GM21786 (cell line): Measurements from ENCODE around the gene PTPRD.

Experiments used
- ATAC-seq: cut with Tn5 transposase; IDR thresholded peaks from one replicate; pipeline ENCODE4 v1.9.1; 2021; ENCODE audit not compliant: unreplicated experiment

Gene PTPRD

GRCh38 chr9:8434621-8435020 lies 2178.2 kb downstream of the PTPRD start:
- ATAC-seq = no peak

GRCh38 chr9:8432224-8432623 lies 2180.6 kb downstream of the PTPRD start:
- no peak for ATAC-seq

GRCh38 chr9:8431505-8431904 lies 2181.3 kb downstream of the PTPRD start:
- ATAC-seq = no peak

DNA sequence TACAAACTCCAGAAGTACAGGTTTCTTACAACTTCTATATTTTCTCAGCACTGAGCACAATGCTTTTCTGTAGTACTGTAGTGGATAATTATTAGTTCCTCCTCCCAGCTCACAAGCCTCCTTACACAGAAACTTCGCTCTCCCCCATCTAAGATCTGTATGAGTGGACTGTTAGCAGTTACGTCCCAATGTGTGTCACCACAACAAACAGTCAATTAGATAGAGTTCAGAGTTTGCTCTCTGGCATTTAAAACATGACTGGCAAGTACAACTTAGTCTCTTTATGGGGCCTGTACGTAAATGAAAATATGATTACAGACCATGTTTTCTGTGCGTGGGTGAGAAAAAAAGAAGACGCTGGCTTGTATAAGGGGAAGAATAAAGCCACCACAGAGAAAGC lies 2181.9 kb downstream of the PTPRD start:
- no peak for ATAC-seq

DNA sequence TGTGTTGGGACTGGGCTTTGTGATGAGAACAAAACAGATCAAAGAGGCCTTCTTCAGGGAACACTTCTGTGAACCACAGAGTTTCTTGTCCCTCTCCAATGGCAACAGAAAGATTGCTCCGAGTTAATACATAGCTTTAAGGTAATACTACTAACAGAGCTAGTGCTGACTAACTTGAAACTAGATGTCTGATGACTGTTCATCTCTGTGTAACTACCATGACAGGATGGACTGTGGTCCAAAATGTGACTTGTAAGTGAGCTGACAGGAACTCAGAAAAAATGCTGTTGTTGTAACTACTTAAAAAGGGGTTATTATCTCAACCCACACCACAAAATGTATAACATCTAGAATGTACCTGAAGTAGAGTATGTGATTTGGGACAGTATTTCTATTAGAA lies 2183.0 kb downstream of the PTPRD start:
- ATAC-seq = no peak

GRCh38 chr9:8429157-8429556 lies 2183.6 kb downstream of the PTPRD start:
- ATAC-seq = no peak

DNA sequence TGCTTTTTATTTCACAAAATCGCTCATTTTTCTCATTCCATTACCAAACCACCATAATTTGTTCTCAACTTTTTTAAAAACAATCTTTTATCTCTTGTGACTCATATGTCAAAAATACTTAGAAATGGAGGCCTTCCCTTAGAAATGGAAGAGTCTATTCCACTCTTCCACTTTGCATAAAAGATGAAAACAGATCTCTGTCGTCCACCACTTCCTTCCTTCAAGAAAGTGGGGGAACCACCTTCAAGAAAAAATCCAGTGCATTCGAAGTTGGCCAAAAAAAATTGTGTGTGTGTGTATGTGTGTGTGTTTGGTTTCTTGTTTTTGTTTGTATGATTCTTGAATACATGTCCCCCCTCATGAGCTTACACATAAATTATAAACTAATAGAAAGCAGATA lies 2184.4 kb downstream of the PTPRD start:
- ATAC-seq = no peak

DNA sequence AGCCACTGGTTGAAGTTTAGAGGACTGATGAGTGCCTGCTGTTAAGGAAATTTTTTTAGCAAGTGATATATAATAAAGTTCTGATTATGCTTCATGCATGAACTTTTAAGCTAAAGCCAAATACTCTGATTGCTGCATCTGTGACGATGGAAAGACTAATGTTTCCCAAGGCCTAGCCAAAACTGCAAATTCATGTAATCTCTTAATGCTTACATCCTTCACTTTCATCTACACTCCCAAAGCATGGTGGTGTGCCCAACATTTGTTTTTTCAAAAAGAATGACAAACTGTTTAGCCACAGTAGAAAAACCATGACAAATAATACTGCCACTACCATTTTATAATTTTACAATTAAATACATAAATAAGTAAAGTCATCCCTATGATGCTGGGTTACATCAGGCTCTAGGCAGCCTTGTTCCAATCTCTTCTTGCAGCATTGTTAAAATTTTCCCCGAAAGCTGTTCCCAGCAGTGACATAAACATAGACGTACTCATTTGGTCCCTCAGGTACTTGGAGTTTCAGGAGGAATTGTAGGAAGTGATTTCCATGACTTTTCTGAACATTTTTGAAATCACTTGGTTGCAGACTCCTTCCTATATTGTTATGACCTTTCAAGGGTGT lies 2187.9 kb downstream of the PTPRD start:
- no peak for ATAC-seq

DNA sequence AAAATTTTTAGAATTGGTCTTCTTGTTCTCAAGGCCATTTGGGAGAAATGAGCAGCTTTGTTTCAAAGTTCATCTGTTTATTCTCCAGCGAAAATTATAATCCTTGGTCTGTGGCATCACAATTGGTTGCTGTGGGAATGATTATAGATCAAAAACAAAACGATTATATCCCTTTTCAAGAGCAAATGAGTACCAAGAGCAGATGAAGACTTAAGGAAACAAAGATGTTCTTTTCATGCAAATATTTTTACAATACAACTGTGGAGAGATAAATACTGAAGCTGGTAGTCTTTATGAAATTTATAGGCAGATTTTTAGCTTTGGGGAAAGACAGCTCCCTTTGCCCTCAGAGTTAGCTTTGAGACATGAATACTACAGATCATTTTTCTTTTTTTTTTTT lies 2192.4 kb downstream of the PTPRD start:
- ATAC-seq = no peak

DNA sequence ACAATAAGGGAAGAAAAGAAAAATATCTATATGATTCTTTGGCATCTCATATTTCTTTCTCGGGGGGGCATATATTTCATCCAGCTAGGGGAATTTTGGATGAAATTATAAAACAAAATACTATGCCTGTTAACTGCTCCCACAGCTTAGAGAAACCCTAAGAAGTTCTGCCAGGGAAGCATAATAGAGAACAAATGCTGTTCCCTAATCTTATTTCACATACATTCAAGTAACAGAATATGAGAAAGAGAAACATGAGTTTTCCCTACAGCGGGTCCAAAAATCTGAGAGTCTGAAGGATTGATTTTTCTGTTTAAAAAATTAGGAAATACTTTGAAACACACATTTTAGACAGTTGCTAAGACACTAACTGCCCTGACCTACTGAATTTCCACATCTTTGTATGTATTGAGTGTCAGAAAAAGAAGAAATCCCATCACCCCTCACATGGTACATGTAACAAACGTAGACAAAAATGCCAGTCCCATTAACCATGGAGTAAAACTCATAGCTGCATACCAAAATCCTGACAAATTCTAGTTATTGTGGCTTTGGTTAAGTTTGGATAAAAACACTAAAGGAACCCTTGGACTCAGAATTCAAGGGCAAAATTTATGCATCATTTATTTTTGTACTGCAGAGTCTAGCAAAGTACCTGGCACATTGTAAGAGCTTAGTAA lies 2193.1 kb downstream of the PTPRD start:
- no peak for ATAC-seq

DNA sequence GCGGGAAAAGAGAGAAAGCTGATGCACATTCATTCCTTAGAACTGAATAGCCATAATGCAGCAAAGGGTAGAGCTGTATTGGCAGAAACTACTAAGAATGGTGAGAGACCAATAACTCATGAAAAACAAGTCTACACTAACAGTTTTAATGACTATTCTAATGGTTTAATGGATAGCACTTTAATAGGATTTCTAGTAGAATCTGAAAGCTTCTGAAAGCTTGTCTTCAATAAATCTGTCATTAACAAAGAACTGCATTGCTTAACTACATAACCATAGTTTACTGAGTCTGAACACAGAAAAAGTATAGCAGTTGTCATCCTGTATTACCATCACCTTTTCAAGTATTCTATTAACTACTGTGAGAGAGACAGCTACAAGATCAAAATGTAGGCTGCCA lies 2195.5 kb downstream of the PTPRD start:
- ATAC-seq = no peak

GRCh38 chr9:8412327-8412726 lies 2200.5 kb downstream of the PTPRD start:
- ATAC-seq = no peak

DNA sequence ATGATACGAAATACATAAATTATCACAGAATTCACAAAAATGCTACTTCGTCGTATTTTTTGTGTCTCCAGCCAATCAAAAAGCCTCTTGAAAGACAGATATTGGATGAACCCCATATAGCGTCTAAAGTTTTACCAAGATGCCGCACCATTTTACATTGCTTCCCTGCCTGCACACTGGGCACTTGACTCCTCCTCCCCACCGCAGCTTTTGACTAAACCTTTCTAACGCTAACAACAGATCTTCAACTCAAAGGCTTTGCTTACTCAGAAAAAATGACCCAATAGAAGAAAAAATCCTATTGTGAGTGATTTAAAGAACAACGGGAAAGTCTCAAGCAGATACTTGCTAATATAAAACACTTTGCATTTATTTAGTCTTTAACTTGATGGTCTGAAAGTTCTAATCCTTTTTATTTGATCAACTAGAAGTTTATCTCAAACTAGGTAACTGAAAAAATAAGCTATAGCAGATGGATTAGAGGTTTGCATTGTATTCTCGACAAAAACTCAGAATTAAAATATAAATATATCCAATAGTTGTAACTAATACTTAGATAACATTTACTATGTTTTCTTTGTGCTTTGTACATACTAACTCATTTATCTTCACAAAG lies 2204.1 kb downstream of the PTPRD start:
- no peak for ATAC-seq

GRCh38 chr9:8401961-8402705 lies 2210.7 kb downstream of the PTPRD start:
- ATAC-seq = no peak

- no peak for ATAC-seq
Observed at GRCh38 chr9:8400378-8400777, 2212.4 kb downstream of the PTPRD start.

DNA sequence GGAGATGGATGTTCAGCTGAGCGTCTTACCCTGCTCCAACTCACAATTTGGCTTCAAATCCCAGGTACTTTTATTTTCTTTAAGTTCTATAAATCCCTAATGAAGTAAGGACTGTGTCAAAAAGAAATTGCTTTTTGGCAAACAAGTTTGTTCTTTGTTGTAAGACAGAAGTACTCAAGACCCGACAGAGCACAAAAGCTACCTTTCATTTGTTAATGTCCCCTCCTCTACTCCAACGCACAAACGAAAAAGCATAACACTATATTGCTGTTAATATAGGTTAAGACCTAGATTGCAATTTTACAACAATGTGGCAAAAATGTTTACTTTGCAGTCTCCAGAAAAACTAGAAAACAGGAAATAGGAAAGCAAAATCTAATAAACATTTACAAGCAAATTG lies 2217.8 kb downstream of the PTPRD start:
- no peak for ATAC-seq

DNA sequence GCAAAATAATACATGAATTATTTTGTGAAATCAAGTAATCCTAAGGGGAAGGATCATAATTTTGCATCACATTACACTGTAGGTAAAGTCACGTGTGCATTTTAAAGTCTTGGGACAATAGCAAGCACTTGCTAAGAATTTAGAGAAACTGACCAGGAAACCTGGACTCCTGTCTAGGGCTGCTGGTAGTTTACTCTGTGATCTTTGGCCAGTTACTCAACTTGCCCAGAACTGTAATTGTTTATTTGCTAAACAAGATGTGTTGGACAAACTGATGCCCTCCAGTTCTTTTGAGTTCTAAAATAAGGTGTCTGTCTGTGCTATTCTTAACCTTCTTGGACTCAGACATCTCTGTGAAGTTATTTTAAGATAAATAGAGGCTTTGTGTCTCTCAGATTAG lies 2218.5 kb downstream of the PTPRD start:
- no peak for ATAC-seq

DNA sequence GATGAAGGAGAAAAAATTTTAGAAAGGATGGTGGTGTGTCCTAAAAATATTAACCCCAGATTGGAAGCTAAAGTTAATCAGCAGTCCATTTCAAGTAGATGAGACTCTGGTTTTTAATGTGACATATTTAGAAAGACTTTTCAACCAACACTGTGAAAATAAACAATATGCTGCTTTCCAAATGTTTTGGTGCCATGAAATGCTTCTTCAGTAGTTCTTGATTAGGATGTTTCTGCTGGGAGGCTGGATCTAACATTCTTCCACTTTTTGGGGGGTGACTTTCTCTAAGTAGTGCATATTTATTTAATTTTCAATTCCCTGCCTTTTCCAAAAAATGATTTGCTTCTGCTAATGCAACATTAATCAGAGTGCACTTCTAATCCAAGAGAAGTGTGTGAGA lies 2219.9 kb downstream of the PTPRD start:
- ATAC-seq = no peak

- no peak for ATAC-seq
Observed at GRCh38 chr9:8391566-8391965, 2221.2 kb downstream of the PTPRD start.

DNA sequence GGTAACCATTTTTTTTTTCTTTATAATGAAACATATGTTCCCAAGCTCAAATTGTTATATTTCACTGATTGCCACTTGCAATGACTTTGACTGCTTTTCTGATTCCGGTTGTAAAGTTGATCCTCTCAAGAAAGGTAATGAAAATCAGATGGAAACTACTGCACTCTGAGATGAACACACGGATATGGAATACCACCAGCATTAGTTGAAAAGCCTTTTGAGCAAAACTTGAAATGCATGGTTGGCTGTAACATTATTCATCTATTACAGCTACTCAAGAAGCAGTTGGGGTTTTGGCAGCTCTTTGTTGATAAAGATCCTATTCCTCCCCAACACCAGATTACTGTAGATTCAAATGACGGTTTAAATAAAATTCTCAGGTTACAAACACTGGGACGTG lies 2221.7 kb downstream of the PTPRD start:
- no peak for ATAC-seq

GRCh38 chr9:8390571-8390970 lies 2222.2 kb downstream of the PTPRD start:
- ATAC-seq = no peak

DNA sequence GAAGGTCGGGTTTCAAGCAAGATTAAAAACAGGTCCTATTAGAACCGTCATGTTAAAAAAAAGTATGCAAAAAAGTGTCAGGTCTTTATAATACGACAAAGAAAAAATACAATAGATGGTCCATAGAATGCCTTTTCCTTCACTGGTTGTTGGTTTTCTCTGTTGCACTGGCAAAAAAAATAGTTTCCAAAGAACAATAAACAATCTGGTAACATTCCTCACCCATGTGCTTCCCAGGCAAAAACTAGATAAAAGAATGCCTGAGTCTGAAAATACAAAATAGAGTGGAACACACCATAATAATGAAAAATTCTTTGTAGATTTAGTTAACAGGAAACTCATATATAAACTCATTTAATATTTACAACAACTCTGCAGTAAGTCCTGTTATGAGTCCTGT lies 2223.3 kb downstream of the PTPRD start:
- ATAC-seq = no peak
